Stimulated activated naive CD8-positive, alpha-beta T cell treated with anti-CD3 and anti-CD28 coated beads, Interleukin-15, amount 100 ng/mL, for 72 hours (primary cell): ENCODE measurements around the gene TMEM245.

ENCODE experiments used
- ATAC-seq: fragments of 150-1000 bp; cut with Tn5 transposase; 2 replicates; pipeline ENCODE4 v1.10.0; 2021; ENCODE audit warnings: mild to moderate bottlenecking, moderate library complexity
- DNase-seq, 2 donors: peaks; one replicate each; pipeline ENCODE4 v3.0.0; 2021 to 2022
- H3K27ac Mint-ChIP-seq, 2 donors: one replicate each; pipeline ENCODE4 v1.8.0; 2022; ENCODE audit warnings: mild to moderate bottlenecking in 2 of 2, mixed read lengths in 2 of 2, moderate library complexity in 2 of 2
- H3K27me3 Mint-ChIP-seq: one replicate; pipeline ENCODE4 v1.8.0; 2022; ENCODE audit warnings: mixed read lengths
- H3K4me1 Mint-ChIP-seq: one replicate; pipeline ENCODE4 v1.8.0; 2022; ENCODE audit warnings: mild to moderate bottlenecking, mixed read lengths
- H3K4me3 Mint-ChIP-seq, 2 donors: one replicate each; pipeline ENCODE4 v1.8.0; 2022; ENCODE audit warnings: mild to moderate bottlenecking in 2 of 2, mixed read lengths in 2 of 2, moderate library complexity in 1 of 2
- H3K9me3 Mint-ChIP-seq, 2 donors: one replicate each; pipeline ENCODE4 v1.8.0; 2022; ENCODE audit warnings: mixed read lengths in 2 of 2

The TMEM245 gene

DNA sequence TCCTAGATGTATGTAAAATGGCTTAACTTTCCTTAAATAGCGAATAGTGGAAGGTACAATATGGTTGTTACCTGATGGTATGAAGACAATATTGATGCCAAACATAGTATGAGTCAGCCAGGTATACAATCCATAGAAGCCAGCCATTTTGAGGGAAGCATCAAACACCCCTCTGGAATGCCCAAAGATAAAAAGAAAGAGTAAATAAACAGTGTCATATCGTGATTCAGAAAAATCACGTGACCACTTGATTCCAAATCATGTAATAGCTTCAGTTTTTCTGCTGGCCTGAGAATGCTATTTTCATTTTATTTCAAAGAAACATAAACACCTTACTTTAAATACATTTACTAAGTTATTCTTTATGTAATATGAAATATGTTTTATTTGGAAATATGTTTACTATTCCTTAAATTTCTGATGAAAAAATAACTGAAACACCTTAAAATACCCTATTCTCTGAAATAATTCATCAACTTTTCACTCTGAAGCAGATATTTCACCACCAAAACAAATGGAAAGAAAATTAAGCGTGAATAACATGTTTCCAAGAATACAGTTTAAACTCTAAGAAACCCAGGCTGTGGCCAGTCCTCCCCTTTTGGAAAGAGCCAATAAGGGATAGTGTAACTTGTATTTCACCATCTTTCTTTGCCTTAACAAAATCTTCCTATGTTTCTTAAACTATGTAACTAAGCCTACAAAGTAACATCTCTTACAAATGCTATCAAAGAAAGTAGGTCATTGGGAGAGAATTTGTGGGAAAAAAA lies 81.6 kb downstream of the TMEM245 start:
- no peak overlapping the region for H3K4me3 Mint-ChIP-seq
- H3K9me3 Mint-ChIP-seq, result peaks cover 0 to 9% of the 10 kb centered on the region in 2 donors
- no peak for DNase-seq
- no peaks in the 10 kb centered on the region for H3K4me1 Mint-ChIP-seq
- no peak for ATAC-seq
- H3K27me3 Mint-ChIP-seq, result no peaks in the 10 kb centered on the region
- H3K27ac Mint-ChIP-seq, result no peak overlapping the region

DNA sequence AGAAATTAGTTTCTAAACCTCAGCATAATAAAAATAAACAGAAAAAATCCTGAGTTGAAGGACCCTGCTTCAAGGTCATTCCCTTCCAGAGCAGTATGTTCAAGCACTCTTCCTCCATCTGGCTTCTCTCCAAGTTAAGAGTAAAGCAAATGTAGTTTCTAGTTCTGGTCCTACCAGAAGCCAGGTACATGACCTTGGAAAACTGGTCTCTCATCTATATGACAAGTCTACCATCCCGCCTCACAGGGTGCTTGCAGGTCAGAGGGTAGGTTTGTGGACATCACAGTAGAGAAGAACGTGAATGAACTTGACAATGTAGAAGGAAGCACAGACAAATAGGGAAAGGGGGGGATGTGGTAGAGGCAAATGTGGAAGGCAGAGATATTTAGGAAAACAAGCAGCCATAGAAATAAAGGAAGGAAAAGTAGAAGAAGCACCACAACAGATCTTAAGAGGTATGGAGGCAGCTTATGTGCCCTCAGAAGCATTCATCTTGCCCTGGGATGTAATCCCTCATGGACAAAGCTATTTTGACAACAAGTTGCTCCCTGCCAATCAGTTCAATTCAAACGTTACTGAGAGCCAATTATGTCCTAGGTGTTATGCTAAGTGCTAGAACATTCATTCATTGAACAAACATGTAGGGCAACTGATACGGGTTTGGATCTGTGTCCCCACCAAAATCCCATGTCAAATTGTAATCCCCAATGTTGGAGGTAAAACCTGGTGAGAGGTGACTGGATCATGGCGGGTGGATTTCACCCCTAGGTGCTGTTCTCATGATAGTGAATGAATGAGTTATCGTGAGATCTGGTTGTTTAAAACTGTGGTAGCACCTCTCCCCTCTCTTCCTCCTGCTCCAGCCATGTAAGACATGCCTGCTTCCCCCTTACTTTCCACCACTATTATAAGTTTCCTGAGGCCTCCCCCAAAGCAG lies 82.7 kb downstream of the TMEM245 start:
- peak overlapping the region in 1 of 2 donors; percentile 77 for H3K27ac Mint-ChIP-seq
- no peak overlapping the region for H3K4me3 Mint-ChIP-seq
- no peaks in the 10 kb centered on the region for H3K27me3 Mint-ChIP-seq
- DNase-seq, result no peak
- H3K4me1 Mint-ChIP-seq, result no peaks in the 10 kb centered on the region
- ATAC-seq, result no peak
- H3K9me3 Mint-ChIP-seq, result no peaks in the 10 kb centered on the region

GRCh38 chr9:109035684-109036423 lies 83.9 kb downstream of the TMEM245 start:
- H3K27me3 Mint-ChIP-seq, result no peaks in the 10 kb centered on the region
- ATAC-seq, result no peak
- no peaks in the 10 kb centered on the region for H3K9me3 Mint-ChIP-seq
- no peak overlapping the region for H3K27ac Mint-ChIP-seq
- H3K4me1 Mint-ChIP-seq, result no peaks in the 10 kb centered on the region
- no peak for DNase-seq
- H3K4me3 Mint-ChIP-seq, result no peak overlapping the region

GRCh38 chr9:109033941-109034700 lies 85.6 kb downstream of the TMEM245 start:
- no peak for ATAC-seq
- Mint-ChIP-seq H3K4me3 (no peak overlapping the region), H3K9me3 (no peaks in the 10 kb centered on the region), H3K4me1 (no peaks in the 10 kb centered on the region), H3K27me3 (no peaks in the 10 kb centered on the region), H3K27ac (no peak overlapping the region)
- DNase-seq, result no peak

GRCh38 chr9:109031241-109031640 lies 88.5 kb downstream of the TMEM245 start:
- no peak overlapping the region for H3K4me3 Mint-ChIP-seq
- no peaks in the 10 kb centered on the region for H3K4me1 Mint-ChIP-seq
- no peaks in the 10 kb centered on the region for H3K27me3 Mint-ChIP-seq
- no peak overlapping the region for H3K27ac Mint-ChIP-seq
- DNase-seq (no peak), ATAC-seq (no peak)
- no peaks in the 10 kb centered on the region for H3K9me3 Mint-ChIP-seq

DNA sequence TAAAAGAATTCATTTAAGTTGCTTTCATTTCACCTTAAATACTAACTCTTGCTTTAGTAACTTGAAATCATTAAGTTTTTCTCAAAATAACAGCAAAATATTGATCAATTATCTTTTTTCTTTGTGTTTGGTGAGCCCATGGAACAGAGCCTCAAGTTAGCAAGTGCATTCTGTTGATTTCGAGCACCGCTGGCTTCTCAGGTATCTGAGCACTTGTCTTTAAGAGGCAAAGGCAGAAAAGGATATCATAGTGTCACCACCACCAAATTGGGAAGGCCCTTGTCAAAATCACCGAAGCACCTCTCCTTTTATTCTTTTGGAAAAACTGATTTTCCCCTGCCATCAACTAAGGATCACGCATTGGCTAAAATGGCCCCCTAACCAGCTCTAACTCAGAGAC lies 89.3 kb downstream of the TMEM245 start:
- Mint-ChIP-seq H3K27me3 (no peaks in the 10 kb centered on the region), H3K4me3 (no peak overlapping the region), H3K4me1 (no peaks in the 10 kb centered on the region), H3K9me3 (no peaks in the 10 kb centered on the region), H3K27ac (no peak overlapping the region)
- ATAC-seq, result no peak
- DNase-seq, result no peak

- H3K9me3 Mint-ChIP-seq, result no peaks in the 10 kb centered on the region
- no peak overlapping the region for H3K4me3 Mint-ChIP-seq
- no peaks in the 10 kb centered on the region for H3K4me1 Mint-ChIP-seq
Observed at GRCh38 chr9:109028457-109028856, 91.3 kb downstream of the TMEM245 start.

DNA sequence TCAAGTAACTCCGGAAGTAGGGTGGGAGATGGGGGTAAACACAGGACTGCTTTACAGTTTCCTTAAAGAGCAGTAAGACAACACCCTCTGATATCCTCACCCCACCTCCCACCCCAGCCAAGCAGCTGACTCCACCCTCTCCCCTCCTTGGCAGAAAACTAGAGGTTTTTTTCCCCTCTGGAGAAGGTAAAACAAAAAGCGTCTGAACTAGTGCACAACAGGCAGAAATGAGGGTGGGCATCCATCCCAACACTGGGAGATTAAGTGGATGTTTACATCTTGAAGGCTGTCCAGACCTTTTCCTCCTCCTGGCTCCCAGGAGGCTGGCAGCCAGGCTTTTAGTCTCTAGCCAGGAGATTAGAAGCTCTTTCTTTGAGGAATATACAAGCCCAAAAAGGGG lies 92.6 kb downstream of the TMEM245 start:
- no peak for DNase-seq
- Mint-ChIP-seq H3K27ac (no peak overlapping the region), H3K9me3 (no peaks in the 10 kb centered on the region), H3K27me3 (no peaks in the 10 kb centered on the region), H3K4me3 (no peak overlapping the region), H3K4me1 (no peaks in the 10 kb centered on the region)
- no peak for ATAC-seq

More at GRCh38 chr9:109028457-109028856, 91.3 kb downstream of the TMEM245 start:
- no peak for ATAC-seq
- no peak for DNase-seq
- H3K27me3 Mint-ChIP-seq, result no peaks in the 10 kb centered on the region
- no peak overlapping the region for H3K27ac Mint-ChIP-seq

GRCh38 chr9:109026306-109026705 lies 93.4 kb downstream of the TMEM245 start:
- H3K27ac Mint-ChIP-seq, result peak overlapping the region in 1 of 2 donors; percentile 66
- DNase-seq (no peak), ATAC-seq (no peak)
- H3K27me3 Mint-ChIP-seq, result no peaks in the 10 kb centered on the region
- no peak overlapping the region for H3K4me3 Mint-ChIP-seq
- no peaks in the 10 kb centered on the region for H3K9me3 Mint-ChIP-seq
- no peaks in the 10 kb centered on the region for H3K4me1 Mint-ChIP-seq

- Mint-ChIP-seq H3K4me3 (no peak overlapping the region), H3K27ac (no peak overlapping the region)
- no peak for DNase-seq
Observed at GRCh38 chr9:109022873-109023272, 96.9 kb downstream of the TMEM245 start.

DNA sequence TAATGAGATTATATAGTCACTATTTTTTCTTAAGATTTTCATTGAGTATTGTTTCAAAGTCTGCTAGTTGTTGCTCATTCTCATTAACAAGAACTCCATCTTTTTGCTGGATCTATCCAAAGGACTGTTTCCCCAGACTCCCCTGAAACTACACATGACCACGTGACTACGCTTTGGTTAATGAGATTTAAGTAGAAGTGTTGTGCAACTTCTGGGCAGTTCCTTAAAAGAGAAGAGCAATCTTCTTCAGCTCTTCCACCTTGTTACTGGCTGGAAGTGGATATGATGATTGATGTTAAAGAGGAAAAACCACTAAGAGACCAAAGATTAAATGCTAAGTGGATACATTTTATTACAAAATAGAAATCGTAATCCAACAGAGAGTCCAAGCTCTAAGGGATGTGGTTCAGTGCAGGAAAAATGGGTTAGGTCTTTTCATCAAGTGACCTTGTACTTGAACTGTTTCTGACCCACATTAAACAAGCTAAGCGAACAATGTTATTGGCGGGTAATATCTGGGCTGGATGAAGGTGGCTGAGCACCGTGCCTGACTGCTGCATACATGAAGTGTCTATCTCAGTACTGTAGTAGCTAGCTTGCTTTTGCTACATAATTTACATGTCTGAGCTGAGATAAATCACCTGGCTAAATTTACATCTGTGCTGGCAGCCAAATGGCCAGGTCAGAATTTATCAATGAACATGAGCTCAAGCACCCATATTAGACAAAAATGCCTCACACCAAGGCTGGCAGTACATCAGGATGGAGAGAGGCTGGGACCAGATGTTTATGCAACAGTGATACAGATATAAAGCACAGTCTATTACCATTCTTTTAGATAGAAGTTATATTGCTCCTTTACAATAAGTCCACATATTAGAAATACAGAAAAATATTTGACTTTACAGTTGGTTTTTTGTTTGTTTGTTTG lies 98.9 kb downstream of the TMEM245 start:
- no peaks in the 10 kb centered on the region for H3K9me3 Mint-ChIP-seq
- no peak for ATAC-seq
- no peaks in the 10 kb centered on the region for H3K27me3 Mint-ChIP-seq
- no peak overlapping the region for H3K27ac Mint-ChIP-seq
- H3K4me1 Mint-ChIP-seq, result no peaks in the 10 kb centered on the region
- H3K4me3 Mint-ChIP-seq, result no peak overlapping the region
- DNase-seq, result no peak

More at GRCh38 chr9:109022873-109023272, 96.9 kb downstream of the TMEM245 start:
- no peaks in the 10 kb centered on the region for H3K27me3 Mint-ChIP-seq
- no peak for ATAC-seq
- H3K9me3 Mint-ChIP-seq, result no peaks in the 10 kb centered on the region
- H3K4me1 Mint-ChIP-seq, result no peaks in the 10 kb centered on the region

GRCh38 chr9:109020113-109020512 lies 99.6 kb downstream of the TMEM245 start:
- ATAC-seq (no peak), DNase-seq (no peak)
- Mint-ChIP-seq H3K27ac (no peak overlapping the region), H3K9me3 (no peaks in the 10 kb centered on the region), H3K27me3 (no peaks in the 10 kb centered on the region), H3K4me3 (no peak overlapping the region), H3K4me1 (no peaks in the 10 kb centered on the region)

- no peaks in the 10 kb centered on the region for H3K27me3 Mint-ChIP-seq
- H3K4me1 Mint-ChIP-seq, result no peaks in the 10 kb centered on the region
- no peak for ATAC-seq
- no peaks in the 10 kb centered on the region for H3K9me3 Mint-ChIP-seq
- no peak for DNase-seq
- H3K4me3 Mint-ChIP-seq, result no peak overlapping the region
- H3K27ac Mint-ChIP-seq, result no peak overlapping the region
Observed at GRCh38 chr9:109019420-109019819, 100.3 kb downstream of the TMEM245 start.

DNA sequence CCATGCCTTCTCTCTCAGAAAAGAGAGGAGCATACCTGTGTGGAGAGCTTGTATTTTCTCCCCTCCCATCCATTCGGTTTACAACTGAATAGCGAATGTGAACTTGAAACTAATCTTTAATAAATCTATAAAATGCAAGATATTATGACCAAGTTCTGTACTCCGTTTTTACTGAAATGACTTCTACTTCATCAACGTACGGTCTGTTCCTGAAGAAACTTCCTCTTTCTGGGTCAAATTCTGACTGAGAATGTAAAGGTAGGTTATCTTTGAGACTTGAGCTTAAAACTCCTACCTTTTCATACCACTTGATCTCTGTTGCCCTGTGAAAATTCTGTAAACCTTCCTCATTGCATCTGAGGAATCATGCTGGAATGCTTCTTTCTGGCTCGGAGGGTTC lies 102.3 kb downstream of the TMEM245 start:
- Mint-ChIP-seq H3K27me3 (no peaks in the 10 kb centered on the region), H3K27ac (peak overlapping the region in 1 of 2 donors; percentile 90), H3K9me3 (no peaks in the 10 kb centered on the region), H3K4me1 (peaks cover 9% of the 10 kb centered on the region), H3K4me3 (no peak overlapping the region)
- no peak for DNase-seq
- ATAC-seq, result no peak
